Suppressor macrophage (primary cell): Measurements from ENCODE around the gene BAZ1B.
A peak's percentile ranks its signal among the peaks of the same experiment; 100 is the strongest.
"Not testable (repeated sequence)": the region's sequence is repeated elsewhere in the genome, so short reads cannot be mapped to it uniquely, and the experiment has no call there.

Experiments used
- DNase-seq, 4 experiments: peaks; one replicate each; pipeline ENCODE4 v3.0.0-alpha.2; 2020 to 2022
- total RNA-seq, 17 experiments: gene quantifications; one replicate each; lab custom pipeline; 2026; ENCODE audit warnings: mixed read lengths in 6 of 17, inconsistent platforms in 3 of 17; lab: John Stamatoyannopoulos, UW

BAZ1B gene
- total RNA-seq = 64.0 to 187 (median 128) reads per million in 17 experiments

GRCh38 chr7:73522105-73522872, at the start of gene BAZ1B:
BAZ1B (minus strand) TSS chr7:73522293; CDS start chr7:73521933, 360 bp downstream.
- peak; percentile 98 to 100 (median 99) for DNase-seq

GRCh38 chr7:73570977-73571376, 48.9 kb upstream of the BAZ1B start:
- DNase-seq = no peak

GRCh38 chr7:73570521-73570920, 48.4 kb upstream of the BAZ1B start:
- DNase-seq = no peak

GRCh38 chr7:73569042-73569608, 47.0 kb upstream of the BAZ1B start:
- no peak for DNase-seq

GRCh38 chr7:73567846-73568685, 46.0 kb upstream of the BAZ1B start:
- no peak for DNase-seq

- no peak for DNase-seq
Measured at GRCh38 chr7:73567140-73567539, 45.0 kb upstream of the BAZ1B start.

- not testable (repeated sequence) for DNase-seq
Measured at GRCh38 chr7:73566431-73566830, 44.3 kb upstream of the BAZ1B start.

- peak; percentile 31 to 65 (median 42) for DNase-seq
Measured at GRCh38 chr7:73565675-73566340, 43.7 kb upstream of the BAZ1B start.

GRCh38 chr7:73560109-73560835, 38.2 kb upstream of the BAZ1B start:
- DNase-seq = peak; percentile 73 to 88 (median 80)

- DNase-seq = peak; percentile 87 to 96 (median 94)
Measured at GRCh38 chr7:73557397-73558257, 35.5 kb upstream of the BAZ1B start, which contains the start of gene BCL7B. BCL7B (minus strand) TSS chr7:73557690; CDS start chr7:73557578, 112 bp downstream.

- DNase-seq = peak; percentile 97 to 99 (median 98)
Measured at GRCh38 chr7:73557108-73557396, 35.0 kb upstream of the BAZ1B start.

- DNase-seq = no peak
Measured at GRCh38 chr7:73556208-73557107, 34.4 kb upstream of the BAZ1B start.

- DNase-seq = no peak
Measured at GRCh38 chr7:73555411-73555982, 33.4 kb upstream of the BAZ1B start.

- not testable (repeated sequence) for DNase-seq
Measured at GRCh38 chr7:73550093-73550492, 28.0 kb upstream of the BAZ1B start.

GRCh38 chr7:73549176-73549575, 27.1 kb upstream of the BAZ1B start:
- no peak for DNase-seq

- DNase-seq = no peak
Measured at GRCh38 chr7:73547841-73548240, 25.7 kb upstream of the BAZ1B start.

- DNase-seq = no peak
Measured at GRCh38 chr7:73544678-73545077, 22.6 kb upstream of the BAZ1B start.

GRCh38 chr7:73541722-73542121, 19.6 kb upstream of the BAZ1B start:
- DNase-seq = no peak

GRCh38 chr7:73539709-73540108, 17.6 kb upstream of the BAZ1B start:
- no peak for DNase-seq

- DNase-seq = not testable (repeated sequence)
Measured at GRCh38 chr7:73538510-73538909, 16.4 kb upstream of the BAZ1B start.
